Smooth muscle cell (in vitro differentiated cells): ENCODE data around the gene KCTD18. TPM values are rescaled to one million over a fixed set of nuclear protein-coding genes. Genes with fewer than 3 reads are reported as not detected.

Source experiments
- DNase-seq: peaks from one replicate; lab custom pipeline; 2025; ENCODE audit not compliant: unreplicated experiment; lab: John Stamatoyannopoulos, UW
- H2AFZ ChIP-seq: fragments of 200-600 bp; sonication (generic); 2 replicates; pipeline ENCODE4 v1.6.0; 2016; ENCODE audit warnings: antibody characterized with exemption, low read depth, mild to moderate bottlenecking
- H3F3A ChIP-seq: fragments of 200-600 bp; sonication (generic); 2 replicates; pipeline ENCODE4 v1.6.0; 2017; ENCODE audit warnings: antibody characterized with exemption, low read depth
- H3K27ac ChIP-seq: fragments of 200-600 bp; sonication (generic); 2 replicates; pipeline ENCODE4 v1.5.1; 2016; ENCODE audit warnings: low read depth, mild to moderate bottlenecking
- H3K27me3 ChIP-seq: fragments of 200-600 bp; sonication (generic); 2 replicates; pipeline ENCODE4 v1.6.1; 2016; ENCODE audit warnings: low read depth, mild to moderate bottlenecking
- H3K36me3 ChIP-seq: fragments of 200-600 bp; sonication (generic); 2 replicates; pipeline ENCODE4 v1.5.1; 2016; ENCODE audit warnings: low read depth
- H3K4me1 ChIP-seq: fragments of 200-600 bp; sonication (generic); 2 replicates; pipeline ENCODE4 v1.5.1; 2016; ENCODE audit warnings: low read depth
- H3K4me2 ChIP-seq: fragments of 200-600 bp; sonication (generic); 2 replicates; pipeline ENCODE4 v1.6.0; 2016; ENCODE audit warnings: mild to moderate bottlenecking
- H3K4me3 ChIP-seq: fragments of 200-600 bp; sonication (generic); 2 replicates; pipeline ENCODE4 v1.5.1; 2016; ENCODE audit warnings: mild to moderate bottlenecking
- H3K79me2 ChIP-seq: fragments of 200-600 bp; sonication (generic); 2 replicates; pipeline ENCODE4 v1.6.0; 2016; ENCODE audit warnings: low read depth, mild to moderate bottlenecking
- H3K9ac ChIP-seq: fragments of 200-600 bp; sonication (generic); 2 replicates; pipeline ENCODE4 v1.6.0; 2016; ENCODE audit warnings: low read depth
- H3K9me3 ChIP-seq: fragments of 200-600 bp; sonication (generic); replicated peaks from 2 replicates; pipeline ENCODE4 v1.5.1; 2016; ENCODE audit warnings: low read depth
- H4K20me1 ChIP-seq: fragments of 200-600 bp; sonication (generic); 2 replicates; pipeline ENCODE4 v1.6.0; 2016; ENCODE audit warnings: low read depth
- CTCF ChIP-seq: fragments of 200-600 bp; sonication (generic); IDR thresholded peaks from 2 replicates; pipeline ENCODE4 v1.5.1; 2017; ENCODE audit warnings: borderline replicate concordance, mild to moderate bottlenecking, antibody characterized with exemption; ENCODE audit not compliant: insufficient read depth, poor library complexity, severe bottlenecking
- WGBS: methylation state at CpG from one replicate; pipeline ENCODE4 v1.1.7; 2016; ENCODE audit warnings: low lambda C conversion rate; 5-methylcytosine and 5-hydroxymethylcytosine counted together
- polyA plus RNA-seq: library from polyadenylated mRNA; unstranded; fragments of >200 nt; fragmentation: Nextera tagmentation; extraction: Ambion mirVana; gene quantifications from 2 replicates; pipeline ENCODE4 v1.2.1, GENCODE V29; 2016
- total RNA-seq: library from RNA; depleted of rRNA; stranded (reverse); fragments of >200 nt; gene quantifications from 2 replicates; pipeline ENCODE4 v1.2.3, GENCODE V29; 2014

KCTD18 gene
- total and polyA plus RNA-seq, 2 experiments from 2014 or later, result 10.3 to 10.9 TPM

GRCh38 chr2:200471324-200471848, 38.5 kb downstream of the KCTD18 start:
- Histone ChIP-seq H3F3A (peaks cover 24% of the 10 kb centered on the region), H2AFZ (no peak overlapping the region), H3K27ac (no peak overlapping the region), H3K4me2 (no peak overlapping the region), H3K27me3 (no peaks in the 10 kb centered on the region), H4K20me1 (no peaks in the 10 kb centered on the region), H3K79me2 (no peaks in the 10 kb centered on the region), H3K4me1 (peaks cover 4% of the 10 kb centered on the region), H3K4me3 (no peak overlapping the region), H3K36me3 (peaks cover 24% of the 10 kb centered on the region), H3K9ac (no peak overlapping the region), H3K9me3 (no peaks in the 10 kb centered on the region)
- DNase-seq, result no peak
- peak; percentile 37 for TF ChIP-seq CTCF
- WGBS, result 92% methylated on average over 8 of the region's 8 CpGs

GRCh38 chr2:200470230-200470629, 39.6 kb downstream of the KCTD18 start:
- no peak overlapping the region for H2AFZ ChIP-seq
- H3K4me3 ChIP-seq, result no peak overlapping the region
- peak overlapping the region; percentile 62 for H3K27ac ChIP-seq
- WGBS, result 50% methylated on average over 3 of the region's 3 CpGs
- no peaks in the 10 kb centered on the region for H3K27me3 ChIP-seq
- no peak overlapping the region for H3K4me2 ChIP-seq
- H3K79me2 ChIP-seq, result no peaks in the 10 kb centered on the region
- peaks cover 24% of the 10 kb centered on the region for H3K36me3 ChIP-seq
- DNase-seq, result no peak
- H3K9ac ChIP-seq, result no peak overlapping the region
- no peaks in the 10 kb centered on the region for H3K9me3 ChIP-seq
- TF ChIP-seq CTCF, result no peak
- peaks cover 24% of the 10 kb centered on the region for H3F3A ChIP-seq
- peaks cover 4% of the 10 kb centered on the region for H3K4me1 ChIP-seq
- no peaks in the 10 kb centered on the region for H4K20me1 ChIP-seq

- Histone ChIP-seq H3K4me2 (no peak overlapping the region), H3K4me3 (no peak overlapping the region), H3F3A (peaks cover 19% of the 10 kb centered on the region), H4K20me1 (no peaks in the 10 kb centered on the region), H3K27ac (peak overlapping the region; percentile 62), H3K9me3 (no peaks in the 10 kb centered on the region), H3K36me3 (peaks cover 20% of the 10 kb centered on the region), H3K27me3 (no peaks in the 10 kb centered on the region), H3K9ac (no peak overlapping the region), H2AFZ (no peak overlapping the region), H3K79me2 (no peaks in the 10 kb centered on the region), H3K4me1 (peaks cover 4% of the 10 kb centered on the region)
- DNase-seq, result no peak
- TF ChIP-seq CTCF, result no peak
- 84% methylated on average over 13 of the region's 13 CpGs for WGBS
These were observed 40.1 kb downstream of the KCTD18 start for GRCh38 chr2:200469708-200470211.
